Lower leg skin (tissue), 4 donors: Measurements from ENCODE around the gene SPRR2E. TPM values are rescaled to one million over a fixed set of nuclear protein-coding genes. Genes with fewer than 3 reads are reported as not detected.
"Not testable (repeated sequence)": the region's sequence is repeated elsewhere in the genome, so short reads cannot be mapped to it uniquely, and the experiment has no call there.

Experiments used
- DNase-seq, 2 donors: peaks; one replicate each; pipeline ENCODE4 v3.0.0-alpha.2; 2019; ENCODE audit warnings: low spot score in 2 of 2
- H3K4me3 ChIP-seq: fragments of 200-600 bp; sonication (generic); 2 replicates; pipeline ENCODE4 v1.5.1; 2017; ENCODE audit warnings: mild to moderate bottlenecking, low read depth; ENCODE audit not compliant: poor library complexity, severe bottlenecking
- POLR2A ChIP-seq, 2 donors: fragments of 450-650 bp; IDR thresholded peaks; one replicate each; pipeline ENCODE4 v1.6.1; 2016 to 2017; ENCODE audit warnings: antibody characterized with exemption in 2 of 2, mild to moderate bottlenecking in 1 of 2, moderate library complexity in 1 of 2
- WGBS, 2 donors: methylation state at CpG; one replicate each; pipeline ENCODE4 v1.1.5; 2018; 5-methylcytosine and 5-hydroxymethylcytosine counted together
- intact Hi-C: fragments of 100-400 bp; cut with DNase I; formaldehyde crosslinking; loops from one replicate; pipeline ENCODE4 v1.15.0; 2023; ENCODE audit warnings: low total_unique reads
- total RNA-seq, 4 donors: library from RNA; depleted of rRNA; stranded (reverse); fragments of >200 nt; gene quantifications; one replicate each; pipeline ENCODE4 v1.1.0, GENCODE V29; 2016
- TF ChIP-seq, protein P1 (sequence below), 3 donors: fragments of 450-650 bp; IDR thresholded peaks; one replicate each; pipeline ENCODE4 v1.5.1; 2016; ENCODE audit warnings: antibody characterized with exemption in 3 of 3, mild to moderate bottlenecking in 3 of 3, moderate library complexity in 2 of 3

The SPRR2E gene
- total RNA-seq, 4 donors from 2014 or later, result 149 to 650 (median 233) TPM

DNA sequence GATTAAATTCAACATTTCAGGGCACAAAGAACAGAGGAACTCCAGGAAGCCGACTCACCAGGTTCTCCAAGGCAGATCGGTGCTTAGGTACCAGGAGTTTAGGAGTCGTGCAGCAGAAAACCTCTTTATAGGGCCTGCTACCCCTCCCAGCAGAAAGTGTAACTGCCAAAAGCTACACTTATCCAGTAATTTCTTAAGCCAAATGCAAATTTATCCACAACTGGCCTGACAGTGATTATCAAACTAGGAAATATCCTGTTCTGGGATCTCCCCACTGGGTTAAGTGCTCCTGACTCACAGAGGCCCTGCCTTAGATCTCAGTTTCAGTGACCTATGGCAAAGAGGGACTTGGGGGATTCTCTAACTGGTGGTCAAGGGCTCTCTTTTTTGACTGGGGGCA is 19.1 kb upstream of the SPRR2E start, which contains the start of gene SPRR2F:
Gene SPRR2F (minus strand): TSS at position 101 of the 400 bp plus-strand sequence. CDS start 783 bp downstream, outside the sequence.
- intact Hi-C loops, result no loop called here
- H3K4me3 ChIP-seq, result no peak within 1 kb of the TSS
- TF ChIP-seq, protein P1, sequence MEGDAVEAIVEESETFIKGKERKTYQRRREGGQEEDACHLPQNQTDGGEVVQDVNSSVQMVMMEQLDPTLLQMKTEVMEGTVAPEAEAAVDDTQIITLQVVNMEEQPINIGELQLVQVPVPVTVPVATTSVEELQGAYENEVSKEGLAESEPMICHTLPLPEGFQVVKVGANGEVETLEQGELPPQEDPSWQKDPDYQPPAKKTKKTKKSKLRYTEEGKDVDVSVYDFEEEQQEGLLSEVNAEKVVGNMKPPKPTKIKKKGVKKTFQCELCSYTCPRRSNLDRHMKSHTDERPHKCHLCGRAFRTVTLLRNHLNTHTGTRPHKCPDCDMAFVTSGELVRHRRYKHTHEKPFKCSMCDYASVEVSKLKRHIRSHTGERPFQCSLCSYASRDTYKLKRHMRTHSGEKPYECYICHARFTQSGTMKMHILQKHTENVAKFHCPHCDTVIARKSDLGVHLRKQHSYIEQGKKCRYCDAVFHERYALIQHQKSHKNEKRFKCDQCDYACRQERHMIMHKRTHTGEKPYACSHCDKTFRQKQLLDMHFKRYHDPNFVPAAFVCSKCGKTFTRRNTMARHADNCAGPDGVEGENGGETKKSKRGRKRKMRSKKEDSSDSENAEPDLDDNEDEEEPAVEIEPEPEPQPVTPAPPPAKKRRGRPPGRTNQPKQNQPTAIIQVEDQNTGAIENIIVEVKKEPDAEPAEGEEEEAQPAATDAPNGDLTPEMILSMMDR (IDR thresholded peaks at IDR 0.05), result no peak
- TF ChIP-seq POLR2A (IDR thresholded peaks at IDR 0.05), result no peak
- DNase-seq, result no peak
- 83 to 89% methylated on average over 3 of the region's 3 CpGs for WGBS, 2 donors

DNA sequence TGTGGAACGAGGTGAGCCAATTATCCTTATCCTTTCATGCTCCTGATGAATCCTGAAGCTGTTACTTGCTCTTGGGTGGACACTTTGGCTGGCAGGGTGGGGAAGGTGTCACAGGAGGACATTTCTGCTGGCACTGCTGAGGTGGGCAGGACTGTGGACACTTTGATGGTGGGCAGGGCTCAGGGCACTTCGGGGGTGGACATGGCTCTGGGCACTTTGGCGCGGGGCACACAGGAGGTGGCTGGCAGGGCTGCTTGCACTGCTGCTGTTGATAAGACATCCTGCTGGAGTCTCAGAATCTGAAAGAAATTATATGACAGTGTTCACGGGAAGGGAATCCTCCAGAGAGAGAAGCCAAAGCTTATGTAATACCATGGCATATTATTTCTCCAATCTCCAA is 18.1 kb upstream of the SPRR2E start:
- intact Hi-C loops, DNase-seq, H3K4me3 ChIP-seq: not testable (repeated sequence)
- WGBS, 2 donors, result 73 to 83% methylated on average over 5 of the region's 5 CpGs

DNA sequence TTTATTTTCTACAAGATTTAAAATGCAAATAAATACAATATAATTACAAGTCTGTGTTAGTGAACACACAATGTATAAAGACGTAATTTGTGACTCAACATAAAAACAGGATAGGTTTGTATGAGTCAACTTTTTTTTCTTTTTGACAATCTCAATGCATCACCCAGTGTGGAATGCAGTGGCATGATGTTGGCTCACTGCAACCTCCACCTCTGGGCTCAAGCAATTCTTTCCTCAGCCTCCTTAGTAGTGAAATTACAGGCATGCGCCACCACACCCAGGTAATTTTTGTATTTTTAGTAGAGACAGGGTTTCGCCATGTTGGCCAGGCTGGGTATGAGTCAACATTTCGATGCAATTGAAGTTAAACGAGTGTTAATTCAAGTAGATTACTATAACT is 5.9 kb upstream of the SPRR2E start:
- DNase-seq, result no peak
- intact Hi-C loops, result no loop called here
- WGBS, 2 donors, result 54 to 60% methylated on average over 5 of the region's 5 CpGs
- no peak overlapping the region for H3K4me3 ChIP-seq
- TF ChIP-seq POLR2A (IDR thresholded peaks at IDR 0.05), result no peak
- TF ChIP-seq, protein P1 (IDR thresholded peaks at IDR 0.05), result no peak

DNA sequence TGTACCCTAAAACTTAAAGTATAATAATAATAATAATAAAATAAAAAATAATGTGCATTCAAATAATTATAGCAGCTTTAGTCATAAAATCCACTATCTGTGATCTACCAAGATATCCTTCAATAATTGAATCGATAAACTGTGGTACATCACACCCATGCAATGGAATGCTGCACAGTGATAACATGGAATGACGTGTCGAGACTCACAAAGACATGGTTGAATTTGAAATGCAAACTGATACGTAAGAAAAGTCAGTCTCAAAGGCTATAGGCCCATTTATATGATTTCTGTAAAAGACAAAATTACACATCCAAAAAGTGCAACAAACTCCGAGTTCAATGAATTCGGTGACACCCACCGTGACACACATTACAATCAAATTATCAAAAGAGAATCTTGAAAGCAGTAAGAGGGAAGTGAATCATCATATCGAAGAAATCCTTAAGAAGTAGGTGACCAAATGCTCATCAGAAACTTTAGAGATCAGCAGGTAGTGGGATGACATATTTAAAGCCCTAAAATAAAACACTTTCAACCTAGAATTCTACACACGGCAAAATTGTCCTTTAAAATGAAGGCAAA is 5.2 kb upstream of the SPRR2E start:
- 68 to 81% methylated on average over 9 of the region's 9 CpGs for WGBS, 2 donors
- TF ChIP-seq, protein P1 (IDR thresholded peaks at IDR 0.05), result no peak
- TF ChIP-seq POLR2A (IDR thresholded peaks at IDR 0.05), result no peak
- DNase-seq, result no peak
- intact Hi-C loops, result no loop called here
- H3K4me3 ChIP-seq, result no peak overlapping the region

DNA sequence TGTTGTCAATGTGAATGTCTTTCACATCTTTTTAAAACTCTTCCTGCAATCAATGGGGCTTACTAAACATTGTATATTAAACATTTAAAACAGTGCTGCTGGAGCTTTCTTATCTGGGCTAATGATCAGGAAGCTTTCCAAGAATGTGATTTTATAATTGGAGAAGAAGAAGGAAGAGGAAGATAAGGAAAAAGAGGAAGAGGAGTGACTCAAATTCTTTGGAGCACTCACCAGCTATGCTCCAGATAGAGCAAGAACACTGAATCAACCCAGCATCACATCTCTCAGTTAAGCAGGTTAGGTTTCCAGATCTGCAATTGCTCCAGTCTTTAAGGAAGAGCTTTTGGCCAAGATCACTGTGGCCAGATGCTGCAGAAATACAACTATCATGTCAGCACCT is 1.4 kb upstream of the SPRR2E start:
- DNase-seq, result no peak
- TF ChIP-seq POLR2A (IDR thresholded peaks at IDR 0.05), result no peak
- TF ChIP-seq, protein P1 (IDR thresholded peaks at IDR 0.05), result no peak
- intact Hi-C loops, result no loop called here

DNA sequence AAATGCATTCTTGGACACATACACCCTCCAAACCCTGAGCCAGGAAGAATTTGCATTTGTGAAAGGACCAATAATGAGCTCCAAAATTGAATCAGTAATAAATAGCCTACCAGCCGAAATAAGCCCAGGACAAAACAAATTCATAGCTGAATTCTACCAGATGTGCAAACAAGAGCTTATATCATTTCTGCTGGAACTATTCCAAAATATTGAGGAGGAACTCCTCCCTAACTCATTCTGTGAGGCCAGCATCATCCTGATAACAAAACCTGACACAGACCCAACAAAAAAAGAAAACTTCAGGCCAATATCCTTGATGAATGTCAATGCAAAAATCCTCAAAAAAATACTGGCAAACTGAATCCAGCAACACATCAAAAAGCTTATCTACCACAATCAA is 6.7 kb downstream of the SPRR2E start:
- 52 to 54% methylated on average over 1 of the region's 1 CpG for WGBS, 2 donors
- TF ChIP-seq POLR2A (IDR thresholded peaks at IDR 0.05), result no peak
- TF ChIP-seq, protein P1 (IDR thresholded peaks at IDR 0.05), result no peak
- no peak for DNase-seq
- no peak overlapping the region for H3K4me3 ChIP-seq
- intact Hi-C loops, result no loop called here

More for the DNA sequence above, 1.4 kb upstream of the SPRR2E start:
- H3K4me3 ChIP-seq, result no peak overlapping the region
